NCI-H1105 treated with DMSO at 0.1 percent for 48 hours (cell line): Measurements from ENCODE around the gene ULK4.

Experiments used
- DNase-seq: peaks from one replicate; lab custom pipeline; 2025; lab: John Stamatoyannopoulos, UW

The ULK4 gene

DNA sequence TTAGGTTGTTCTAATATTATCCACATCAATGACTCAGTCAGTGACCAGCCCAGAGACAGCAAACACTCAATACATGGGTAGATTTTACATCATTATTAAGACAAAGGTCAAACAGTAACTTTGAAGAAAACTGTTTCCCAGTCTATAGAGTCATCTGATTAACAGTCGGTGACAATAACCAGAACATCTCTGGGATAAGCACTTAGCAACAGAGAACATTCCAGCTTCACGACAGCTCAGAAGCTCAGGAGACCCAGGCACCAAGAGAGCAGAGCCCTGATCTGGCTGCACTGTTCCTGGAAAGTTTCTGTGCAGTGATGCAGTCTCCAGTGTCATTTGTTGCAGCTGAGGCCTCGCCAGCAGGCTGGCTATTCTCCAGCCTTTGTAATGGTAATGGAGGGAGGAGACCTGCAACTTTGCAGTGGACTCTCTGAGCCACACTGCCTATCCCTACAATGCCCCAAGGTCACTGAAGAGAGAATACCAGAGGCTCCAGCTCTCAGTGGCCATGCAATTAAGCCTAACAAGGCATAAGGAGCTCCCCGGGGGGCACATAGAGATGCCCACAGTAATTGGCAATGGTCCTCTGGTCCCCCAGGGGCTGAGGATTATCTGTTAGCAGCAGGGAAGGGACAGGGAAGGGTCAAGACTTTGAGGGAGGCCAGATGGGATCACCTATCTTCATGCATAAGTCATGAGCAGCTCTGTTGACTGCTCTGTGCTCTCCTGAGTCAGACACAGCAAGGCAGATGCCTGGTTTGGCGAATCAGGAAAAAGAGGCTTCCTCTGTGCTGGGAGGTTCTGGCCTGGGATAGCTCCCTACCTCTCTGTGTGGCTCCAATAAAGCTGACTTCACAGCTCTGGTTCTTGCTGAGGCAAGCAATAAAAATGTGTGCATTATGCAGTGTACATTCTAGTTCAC lies 599.0 kb downstream of the ULK4 start:
- no peak for DNase-seq

DNA sequence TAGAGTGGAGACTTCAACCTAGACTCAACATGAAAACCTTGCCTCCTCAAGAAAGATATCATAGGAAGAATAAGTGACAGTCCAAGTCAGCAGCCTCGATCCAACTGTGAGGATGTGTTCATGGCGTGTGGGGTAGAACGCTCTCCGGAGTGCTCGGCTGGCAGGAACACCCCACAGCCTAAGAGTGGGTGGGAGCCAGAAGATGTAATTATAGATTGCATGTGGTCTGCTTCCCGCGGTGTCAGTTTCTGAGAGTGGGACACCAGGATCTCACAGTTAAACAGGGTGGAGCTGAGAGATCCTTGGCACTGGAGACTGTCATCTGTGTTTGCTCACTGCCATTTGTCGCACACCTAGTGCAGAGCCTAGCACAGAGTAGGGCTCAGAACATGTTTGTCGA lies 604.6 kb downstream of the ULK4 start:
- DNase-seq: no peak

DNA sequence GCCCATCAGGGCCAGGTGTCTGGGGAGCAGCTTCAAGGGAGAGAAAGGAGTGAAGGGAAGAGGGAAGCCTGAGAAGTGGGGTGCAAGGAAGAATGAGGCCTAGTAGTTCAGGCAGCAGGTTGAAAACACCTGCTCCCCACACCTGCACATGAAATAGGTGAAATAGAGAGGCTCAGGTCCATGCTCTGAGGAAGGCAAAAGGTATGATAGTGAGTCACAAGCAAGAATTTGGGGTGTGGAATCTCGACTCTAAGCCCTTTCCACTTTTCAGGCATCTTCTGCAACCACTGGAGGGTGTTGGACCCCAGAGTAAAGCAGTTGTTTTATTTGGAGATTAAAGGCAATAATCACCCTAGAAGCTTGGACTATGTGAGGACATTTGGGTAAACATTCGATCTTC lies 605.1 kb downstream of the ULK4 start:
- no peak for DNase-seq

DNA sequence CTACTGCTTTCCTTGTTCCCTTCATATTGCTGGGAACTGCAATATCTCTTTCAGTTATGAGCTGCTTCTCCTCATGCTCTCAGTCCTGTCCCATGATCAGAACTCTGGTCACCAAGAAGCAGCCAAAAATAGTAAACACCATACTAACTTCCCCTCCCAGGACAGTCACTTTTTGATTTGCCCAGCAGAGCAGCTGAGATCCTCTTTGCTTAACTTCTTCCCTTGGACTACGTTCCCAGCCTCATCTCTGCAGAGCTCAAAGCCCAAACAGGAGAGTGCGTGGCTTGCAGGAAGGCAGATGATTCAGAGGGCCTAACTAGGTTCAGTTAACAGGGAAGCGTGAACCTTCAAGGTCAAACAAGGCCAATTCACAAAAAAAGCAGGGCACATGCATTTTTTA lies 609.4 kb downstream of the ULK4 start:
- no peak for DNase-seq

DNA sequence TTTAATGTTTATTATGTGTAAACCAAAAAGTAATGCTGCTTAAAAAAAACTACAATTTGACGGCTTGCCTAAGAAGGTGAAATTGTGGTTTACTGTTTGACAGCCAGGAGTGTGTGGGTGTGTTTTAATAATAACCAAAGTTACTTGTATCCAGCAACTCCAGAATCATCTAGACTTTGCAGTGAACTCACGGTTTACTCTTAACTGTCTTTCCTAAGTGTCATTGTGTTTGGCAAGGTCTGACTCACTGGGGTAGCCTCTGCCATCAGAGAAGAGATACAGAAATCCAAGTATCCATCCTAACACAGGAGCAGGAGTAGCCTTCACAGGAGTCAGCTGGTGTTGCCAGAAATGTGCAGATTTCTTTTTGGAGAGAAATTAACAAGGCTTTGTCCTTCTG lies 611.5 kb downstream of the ULK4 start:
- DNase-seq: no peak

DNA sequence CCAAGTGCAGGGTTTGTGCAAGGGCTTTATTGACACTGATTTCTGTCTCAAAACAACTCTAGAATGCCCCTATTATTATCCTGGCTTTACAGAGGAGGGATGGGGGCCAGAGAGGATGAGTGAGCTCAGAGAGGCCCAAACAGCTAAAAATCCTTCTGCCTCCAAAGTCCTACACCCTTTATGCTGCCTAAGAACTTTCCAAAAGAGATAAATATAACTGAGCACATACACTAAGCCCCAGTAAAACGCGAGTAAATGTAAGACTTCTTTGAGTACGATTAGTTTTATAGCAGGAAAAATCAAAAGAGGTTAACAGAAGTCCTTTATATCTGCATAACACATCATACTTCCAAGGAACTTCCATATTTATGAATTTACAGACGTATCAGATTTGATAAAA lies 613.5 kb downstream of the ULK4 start:
- no peak for DNase-seq

DNA sequence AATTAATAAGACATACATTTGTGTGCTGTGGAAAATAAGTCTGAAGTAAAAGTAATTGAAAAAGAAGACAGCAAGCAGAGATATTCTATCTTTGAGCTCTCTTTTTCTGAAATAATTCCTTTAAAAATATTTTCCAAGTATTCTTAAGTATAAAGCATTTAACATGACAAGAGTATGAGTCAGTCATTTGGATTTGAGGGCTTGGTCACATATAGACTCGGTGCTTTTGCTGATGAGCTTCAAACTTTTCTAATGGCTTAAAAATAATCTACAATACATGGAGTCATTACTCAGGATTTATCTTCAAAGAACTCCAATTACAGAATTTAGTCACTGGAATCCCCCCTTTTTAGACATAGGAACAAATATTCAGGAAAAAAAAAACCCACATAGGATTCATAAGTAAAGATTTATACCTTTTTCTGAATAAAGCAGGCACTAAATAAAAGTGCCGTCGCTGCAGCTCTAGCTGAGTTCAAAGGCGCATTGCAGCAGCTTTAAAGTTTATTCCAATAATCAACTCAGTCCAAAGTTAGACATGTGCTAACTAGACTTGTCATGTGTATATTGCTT lies 615.1 kb downstream of the ULK4 start:
- no peak for DNase-seq

DNA sequence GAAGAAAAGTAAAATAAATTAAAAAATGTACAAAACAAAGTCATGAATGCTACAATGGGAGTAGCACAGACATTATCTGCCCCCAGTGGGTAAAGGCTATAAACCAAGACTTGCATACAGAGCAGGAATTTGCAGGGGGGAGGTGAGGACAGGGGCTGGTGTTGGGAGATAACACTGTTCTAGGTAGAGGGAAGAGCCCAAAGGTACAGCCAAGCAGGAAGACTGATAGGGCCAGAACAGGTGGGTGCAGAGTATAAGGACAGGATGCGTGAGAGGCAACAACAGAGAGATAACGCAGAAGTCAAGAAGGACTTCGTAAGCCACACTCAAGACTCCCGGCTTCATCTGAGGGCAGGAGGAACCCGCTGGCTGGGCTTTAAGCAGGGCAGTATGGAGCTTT lies 616.1 kb downstream of the ULK4 start:
- DNase-seq: no peak

DNA sequence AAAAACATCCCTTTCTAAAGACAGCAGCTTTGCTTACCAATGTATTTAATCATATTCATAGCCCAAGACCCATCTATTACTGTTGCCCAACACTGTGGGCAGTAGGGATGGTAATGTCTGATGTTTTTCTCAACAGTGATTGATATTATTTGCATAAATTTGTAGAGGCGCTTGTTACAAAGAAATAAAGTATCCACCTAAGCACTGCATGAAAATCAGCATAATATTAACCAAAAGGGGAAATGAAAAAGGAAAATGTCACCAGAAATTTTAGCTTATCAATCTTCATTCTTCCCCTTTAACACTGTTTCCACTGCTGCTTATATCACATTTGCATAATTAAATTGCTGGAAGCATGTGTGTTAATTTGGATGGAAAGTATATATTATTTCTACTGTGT lies 622.1 kb downstream of the ULK4 start:
- DNase-seq: no peak

DNA sequence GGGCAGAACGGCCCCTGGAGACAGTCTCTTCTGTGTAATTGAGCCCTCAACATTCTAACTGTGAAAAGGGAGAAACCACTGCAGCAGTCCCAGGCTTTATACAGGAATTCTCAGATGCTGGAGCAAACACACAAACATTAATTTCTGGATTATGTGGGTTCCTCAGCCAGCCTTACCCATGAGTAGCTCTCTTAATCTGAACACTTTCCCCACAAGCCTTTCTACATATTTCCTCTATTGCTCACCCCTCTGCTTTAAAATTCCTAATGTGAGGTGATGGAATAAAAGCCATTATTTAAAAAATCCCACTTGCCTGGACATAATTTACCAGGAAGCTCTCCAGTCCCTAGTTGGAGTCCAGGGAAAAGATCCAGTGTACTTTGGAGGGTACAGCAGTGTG lies 623.6 kb downstream of the ULK4 start:
- no peak for DNase-seq

DNA sequence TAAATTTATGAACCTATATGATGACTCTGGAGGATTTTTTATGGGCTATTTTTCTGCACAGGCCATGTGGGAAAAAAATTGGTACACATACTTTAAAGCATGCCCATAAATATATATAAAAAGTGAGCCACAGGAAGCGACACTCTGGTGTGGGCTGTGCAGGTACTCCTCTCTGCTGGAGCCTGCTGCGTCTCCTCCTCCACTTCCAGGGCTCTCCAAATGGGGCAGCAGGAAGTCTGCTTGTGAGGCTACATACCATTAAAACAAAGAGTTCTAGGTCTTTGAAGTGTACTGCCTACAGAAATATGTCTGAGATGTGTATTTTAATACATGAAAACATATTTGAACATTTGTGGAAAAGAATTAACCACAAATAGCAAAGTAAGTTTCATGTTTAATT lies 627.5 kb downstream of the ULK4 start:
- DNase-seq: no peak

DNA sequence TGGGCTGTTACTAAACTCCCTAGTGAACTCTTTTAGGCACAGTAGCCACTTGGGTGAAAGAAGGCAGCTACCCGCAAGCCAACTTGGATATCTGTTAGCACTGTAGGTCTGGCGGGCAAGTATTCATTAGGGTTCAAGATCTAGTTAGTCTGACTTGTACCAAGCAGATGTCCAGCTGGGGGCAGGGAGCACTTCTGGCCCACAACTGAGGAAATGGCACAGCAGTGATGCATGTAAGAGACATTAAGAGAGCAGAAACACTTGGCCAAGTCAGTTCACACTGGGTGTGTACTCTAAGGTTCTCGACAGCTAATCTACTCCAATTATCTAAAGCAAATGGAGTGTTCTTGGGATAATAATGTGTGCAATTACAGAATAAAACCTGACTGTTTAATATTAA lies 630.9 kb downstream of the ULK4 start:
- no peak for DNase-seq

DNA sequence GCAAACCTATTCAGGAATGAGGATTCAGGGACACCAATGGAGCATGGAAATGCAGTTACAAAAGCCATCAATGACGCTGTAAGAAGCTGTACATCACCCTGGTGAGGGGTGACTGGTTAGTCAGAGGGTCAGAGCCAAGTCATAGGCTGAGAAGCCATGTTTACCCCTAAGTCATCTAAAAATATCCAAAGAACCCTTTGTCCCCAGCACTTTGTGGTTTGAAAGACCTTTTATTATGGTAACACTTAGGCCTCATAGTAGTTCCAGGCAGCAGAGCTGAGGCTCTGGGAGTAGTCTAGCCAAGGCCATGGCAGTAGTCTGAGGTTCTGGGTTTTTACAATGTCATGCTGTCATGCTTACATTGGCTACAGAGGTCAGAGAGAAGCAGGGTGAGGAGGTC lies 631.4 kb downstream of the ULK4 start:
- DNase-seq: no peak

DNA sequence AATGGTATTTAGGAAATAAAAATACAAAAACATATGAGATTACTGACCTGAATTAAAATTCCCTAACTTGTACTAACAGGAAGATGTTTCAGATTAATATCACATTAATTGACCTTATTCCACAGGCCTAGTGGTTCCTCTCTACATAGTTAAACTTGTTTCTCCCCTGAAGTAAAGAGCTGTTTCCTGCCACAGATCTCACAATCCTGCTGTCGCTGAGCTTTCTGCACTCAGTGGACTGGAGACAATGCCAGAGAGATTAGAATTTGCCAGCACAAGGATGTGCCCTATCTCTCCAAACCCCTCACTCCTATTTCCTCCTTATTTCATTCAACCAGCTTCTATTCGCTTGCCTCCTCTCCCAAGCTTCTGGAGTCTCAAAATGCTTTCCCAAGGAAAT lies 632.0 kb downstream of the ULK4 start:
- no peak for DNase-seq

DNA sequence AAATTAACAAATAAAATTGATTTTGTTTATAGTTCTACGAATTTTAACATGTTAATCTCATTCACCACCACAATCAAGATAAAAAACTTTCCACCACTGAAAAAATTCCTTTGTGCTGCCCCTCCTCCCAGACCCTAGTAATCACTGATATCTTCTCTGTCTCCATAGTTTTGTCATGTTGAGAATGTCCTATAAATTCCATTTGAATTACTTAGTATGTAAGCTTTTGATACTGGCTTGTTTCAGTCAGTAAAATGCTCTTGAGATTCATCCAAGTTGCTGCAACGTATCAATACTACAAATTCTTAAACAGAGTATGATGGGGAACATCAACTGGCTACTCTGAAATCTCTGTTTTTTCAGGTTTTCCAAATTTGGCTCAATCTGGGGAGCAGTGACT lies 633.0 kb downstream of the ULK4 start:
- DNase-seq: no peak

DNA sequence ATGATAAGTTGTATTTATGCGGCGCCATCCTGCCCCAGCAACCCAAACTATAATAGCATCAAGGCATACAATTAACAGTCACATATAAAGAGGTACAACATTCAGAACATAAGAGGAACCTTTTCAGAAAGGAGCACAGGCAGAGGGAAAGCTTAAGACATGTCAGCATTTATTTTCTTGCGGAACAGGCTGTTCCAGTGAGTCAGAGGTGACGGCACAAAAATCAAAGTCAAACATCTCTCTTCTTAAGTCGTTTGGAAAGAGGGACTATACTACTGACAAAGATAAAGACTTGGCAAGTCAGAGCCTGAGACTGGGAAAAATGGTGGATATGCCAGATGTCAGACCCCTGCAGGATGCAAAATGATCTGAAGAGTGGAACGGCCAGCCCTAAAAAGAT lies 634.2 kb downstream of the ULK4 start:
- DNase-seq: no peak

DNA sequence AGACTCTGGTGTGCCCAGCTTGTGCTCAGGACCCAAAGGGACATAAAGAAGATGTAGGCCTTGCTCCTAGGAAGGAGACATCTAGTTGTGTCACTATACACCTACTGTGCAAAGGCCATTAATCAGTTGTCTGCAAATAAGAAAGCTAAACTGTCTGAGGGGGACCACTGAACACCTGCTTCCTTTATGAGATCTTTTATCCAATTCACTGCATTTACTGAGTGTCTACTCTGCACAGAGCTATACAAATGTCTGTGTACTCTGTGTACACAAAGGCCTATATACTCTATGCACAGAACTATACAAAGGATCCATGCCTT lies 637.8 kb downstream of the ULK4 start:
- peak; percentile 5 for DNase-seq

DNA sequence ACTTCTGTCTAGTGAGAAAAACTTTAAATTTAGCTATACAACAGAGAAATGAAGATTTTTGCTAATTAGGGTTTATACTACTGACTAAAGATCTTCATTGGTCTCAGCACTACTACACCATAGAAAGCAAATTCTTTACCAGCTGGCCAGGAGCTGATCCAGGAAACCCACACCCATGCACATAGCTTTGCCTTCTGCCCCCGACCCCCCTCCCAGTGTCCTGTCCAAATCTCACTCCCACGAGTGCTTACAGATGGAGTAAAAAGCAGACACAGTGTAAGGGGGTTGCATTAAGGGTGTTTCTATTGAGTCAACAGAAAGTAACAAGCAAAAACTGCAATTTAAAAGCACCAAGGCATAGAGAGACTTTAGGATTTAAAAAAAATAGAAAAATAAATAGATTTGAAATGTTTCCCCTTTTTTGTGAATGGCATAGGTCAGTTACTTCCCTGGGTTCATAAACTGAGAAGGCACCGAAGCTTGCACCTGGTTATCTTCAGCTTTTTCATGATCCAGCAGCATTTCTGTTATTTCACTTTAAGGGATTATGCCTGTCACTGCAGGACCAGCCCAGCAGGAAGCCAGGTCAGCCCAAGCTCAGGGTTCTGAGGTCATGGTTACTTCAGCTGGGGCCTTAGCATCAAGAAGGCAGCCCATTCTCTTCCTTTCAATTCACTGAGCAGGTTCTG lies 638.3 kb downstream of the ULK4 start:
- no peak for DNase-seq

DNA sequence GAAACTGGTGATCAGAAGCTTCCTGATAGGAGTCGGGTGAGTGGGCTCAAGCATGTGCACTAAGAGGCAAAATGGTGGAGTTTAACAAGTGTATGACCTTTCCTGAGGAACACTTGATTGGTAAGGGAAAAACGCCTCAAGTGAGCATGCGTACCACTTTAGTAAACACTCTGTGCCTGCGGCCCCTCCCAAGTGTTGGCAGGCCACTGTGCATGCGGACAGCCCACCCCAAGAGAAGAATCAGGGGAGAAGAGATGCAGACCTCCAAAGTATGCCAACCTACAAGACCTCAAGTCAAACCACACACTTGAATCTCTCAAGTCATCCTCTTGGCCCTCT lies 640.3 kb downstream of the ULK4 start:
- no peak for DNase-seq

DNA sequence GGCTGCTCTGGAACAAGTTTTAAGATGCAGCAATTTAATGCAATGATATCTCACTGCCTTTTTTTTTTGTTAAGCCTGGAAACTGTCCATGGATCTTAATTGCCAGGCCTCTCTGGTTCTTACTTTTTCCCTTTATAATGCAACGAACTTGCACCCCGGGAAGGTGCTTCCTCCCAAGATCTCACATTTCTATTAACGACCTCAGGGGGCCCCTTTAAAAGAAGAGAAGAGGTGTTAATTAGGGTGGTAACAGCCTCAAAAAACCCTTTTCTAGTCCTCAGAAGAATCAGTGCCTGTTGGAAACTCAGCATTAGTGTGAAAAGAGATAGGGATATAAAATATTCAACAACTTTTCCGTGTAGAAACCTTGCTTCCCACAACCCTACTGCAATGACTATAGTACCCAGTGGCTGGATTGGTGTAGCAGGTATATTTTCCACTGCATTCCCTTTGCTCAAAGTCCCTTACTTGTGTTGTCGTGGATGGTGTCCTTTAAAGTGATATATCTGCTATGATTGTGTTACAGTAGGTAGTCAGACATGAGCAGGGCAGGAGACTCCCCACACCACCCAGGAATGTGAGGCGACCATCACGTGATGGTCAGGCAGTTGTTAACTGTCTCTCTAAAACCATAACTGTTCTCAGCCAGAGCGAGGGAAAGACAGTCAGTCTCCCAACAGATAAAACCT lies 640.8 kb downstream of the ULK4 start:
- no peak for DNase-seq

DNA sequence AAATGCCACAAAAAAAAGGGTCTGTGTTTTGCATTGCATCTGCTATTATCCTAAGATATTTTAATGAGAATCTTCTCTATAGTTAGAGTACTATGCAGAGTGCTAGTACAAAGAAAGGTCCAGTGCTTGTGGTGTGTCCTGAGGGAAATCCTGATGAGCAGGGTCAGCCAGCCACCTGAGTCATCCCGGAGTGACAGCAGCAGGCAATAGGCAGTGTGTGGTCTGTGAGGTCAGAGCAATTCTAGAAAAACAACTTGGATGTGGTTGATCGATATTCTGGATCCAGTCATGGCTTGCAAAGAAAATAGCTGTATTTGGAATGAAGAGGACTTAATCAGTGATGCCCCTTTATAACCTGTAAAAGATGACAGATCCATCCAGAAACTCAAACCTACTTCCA lies 643.4 kb downstream of the ULK4 start:
- DNase-seq: no peak

DNA sequence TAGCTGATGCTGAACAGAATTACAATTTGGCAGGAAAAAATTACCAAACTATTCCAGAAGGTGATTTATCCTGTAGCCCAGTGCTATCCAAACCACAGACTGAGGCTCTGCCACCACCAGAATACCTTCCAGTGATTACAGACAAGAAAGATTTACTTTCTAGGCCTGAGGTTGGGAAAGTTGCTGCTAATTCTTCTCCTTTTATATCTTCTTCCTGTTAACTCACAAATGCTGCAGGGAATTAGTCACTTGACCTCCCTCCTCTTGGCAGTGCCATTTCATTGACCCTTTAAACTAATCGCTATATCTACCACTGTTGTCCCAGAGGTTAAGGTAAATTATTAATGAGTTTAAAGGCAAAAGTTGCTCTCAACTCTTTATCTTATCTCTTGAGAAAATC lies 644.2 kb downstream of the ULK4 start:
- no peak for DNase-seq

DNA sequence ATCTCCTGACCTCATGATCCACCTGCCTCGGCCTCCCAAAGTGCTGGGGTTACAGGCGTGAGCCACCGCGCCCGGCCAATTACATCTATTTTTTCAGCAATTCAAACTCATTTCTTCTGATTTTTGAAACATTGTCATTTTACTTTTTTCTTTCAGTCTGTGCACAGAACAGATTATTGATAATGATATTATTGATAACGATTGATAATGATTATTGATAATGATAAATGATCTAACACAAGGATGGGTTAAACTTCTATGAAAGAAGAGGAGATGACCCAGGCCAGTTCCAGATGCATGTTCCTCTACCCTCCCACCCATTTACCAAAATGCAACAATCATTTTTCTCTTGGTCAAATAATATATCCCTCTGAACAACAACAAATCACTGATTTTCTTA lies 644.6 kb downstream of the ULK4 start:
- DNase-seq: no peak
